Progenitor cell of endocrine pancreas (in vitro differentiated cells): ENCODE results near the gene SCNN1G. TPM values are rescaled to one million over a fixed set of nuclear protein-coding genes. Genes with fewer than 3 reads are reported as not detected.

ENCODE experiments used
- DNase-seq: peaks from one replicate; pipeline ENCODE4 v3.0.0; 2021; ENCODE audit warnings: low spot score; ENCODE audit not compliant: unreplicated experiment
- H3K27ac Mint-ChIP-seq: 2 replicates; pipeline ENCODE4 v1.8.0; 2021; ENCODE audit warnings: mild to moderate bottlenecking, moderate library complexity, mixed read lengths
- H3K27me3 Mint-ChIP-seq: 2 replicates; pipeline ENCODE4 v1.8.0; 2021; ENCODE audit warnings: mixed read lengths
- H3K36me3 Mint-ChIP-seq: 2 replicates; pipeline ENCODE4 v1.8.0; 2022; ENCODE audit warnings: mixed read lengths; ENCODE audit not compliant: insufficient read depth
- H3K4me1 Mint-ChIP-seq: 2 replicates; pipeline ENCODE4 v1.8.0; 2021; ENCODE audit warnings: low read depth, mixed read lengths
- H3K4me3 Mint-ChIP-seq: 2 replicates; pipeline ENCODE4 v1.8.0; 2021; ENCODE audit warnings: low read depth, mild to moderate bottlenecking, moderate library complexity, mixed read lengths
- H3K9me3 Mint-ChIP-seq: 2 replicates; pipeline ENCODE4 v1.8.0; 2021; ENCODE audit warnings: low read depth, mixed read lengths
- CTCF ChIP-seq: fragments of 200-600 bp; sonication (generic); IDR thresholded peaks from one replicate; pipeline ENCODE4 v1.5.0; 2021; ENCODE audit warnings: antibody characterized with exemption, mild to moderate bottlenecking; ENCODE audit not compliant: unreplicated experiment
- total RNA-seq: library from RNA; stranded (reverse); gene quantifications from 2 replicates; pipeline ENCODE4 v1.2.1, GENCODE V29; 2021

Gene SCNN1G
- total RNA-seq, 1 donor from 2014 or later, result 1.2 TPM

- Mint-ChIP-seq H3K4me1 (no peaks in the 10 kb centered on the region), H3K36me3 (no peaks in the 10 kb centered on the region), H3K27me3 (peaks cover 44% of the 10 kb centered on the region), H3K4me3 (no peak overlapping the region), H3K27ac (no peak overlapping the region), H3K9me3 (no peaks in the 10 kb centered on the region)
- TF ChIP-seq CTCF, result no peak
- DNase-seq, result no peak
Observed at GRCh38 chr16:23223368-23223767, 40.8 kb downstream of the SCNN1G start.

DNA sequence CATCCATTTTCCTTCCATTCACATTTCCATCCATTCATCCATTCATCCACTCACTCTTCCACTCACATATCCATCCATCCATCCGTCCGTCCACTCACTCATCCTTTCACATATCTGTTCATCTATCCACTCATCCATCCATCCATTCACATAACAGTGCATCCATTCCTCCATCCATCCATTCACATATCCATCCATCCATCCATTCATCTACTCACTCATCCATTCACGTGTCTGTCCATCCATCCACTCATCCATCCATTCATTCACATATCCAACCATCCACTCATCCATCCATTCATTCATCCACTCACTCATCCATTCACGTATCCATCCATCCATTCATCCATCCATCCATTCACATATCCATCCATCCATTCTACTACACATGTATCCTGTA is 42.6 kb downstream of the SCNN1G start:
- no peak overlapping the region for H3K4me3 Mint-ChIP-seq
- H3K36me3 Mint-ChIP-seq, result no peaks in the 10 kb centered on the region
- no peak overlapping the region for H3K27ac Mint-ChIP-seq
- H3K9me3 Mint-ChIP-seq, result no peaks in the 10 kb centered on the region
- H3K27me3 Mint-ChIP-seq, result peaks cover 35% of the 10 kb centered on the region
- no peak for DNase-seq
- no peaks in the 10 kb centered on the region for H3K4me1 Mint-ChIP-seq
- no peak for TF ChIP-seq CTCF

GRCh38 chr16:23225634-23226033 is 43.1 kb downstream of the SCNN1G start:
- H3K9me3 Mint-ChIP-seq, result no peaks in the 10 kb centered on the region
- no peak for DNase-seq
- no peak for TF ChIP-seq CTCF
- H3K27ac Mint-ChIP-seq, result no peak overlapping the region
- peaks cover 32% of the 10 kb centered on the region for H3K27me3 Mint-ChIP-seq
- no peak overlapping the region for H3K4me3 Mint-ChIP-seq
- no peaks in the 10 kb centered on the region for H3K36me3 Mint-ChIP-seq
- no peaks in the 10 kb centered on the region for H3K4me1 Mint-ChIP-seq

DNA sequence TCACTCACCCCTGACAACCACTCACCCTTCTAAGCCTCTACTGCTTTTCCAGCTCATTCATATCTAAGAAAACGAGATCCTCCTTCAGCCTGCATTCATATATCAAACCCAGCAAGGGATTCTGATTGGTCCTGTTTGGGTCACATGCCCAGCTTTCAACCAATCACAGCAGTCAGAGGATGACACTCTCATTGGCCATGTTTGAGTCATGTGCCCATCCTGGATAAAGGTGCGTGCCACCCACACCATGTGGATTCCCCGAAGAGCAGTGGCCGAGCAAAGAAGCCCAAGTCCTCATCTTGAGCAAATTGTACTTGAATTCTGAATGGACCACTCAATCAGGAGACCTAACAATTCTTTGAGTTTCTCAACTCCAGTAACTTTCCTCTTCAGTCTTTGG is 45.0 kb downstream of the SCNN1G start:
- H3K27ac Mint-ChIP-seq, result no peak overlapping the region
- no peaks in the 10 kb centered on the region for H3K4me1 Mint-ChIP-seq
- H3K36me3 Mint-ChIP-seq, result no peaks in the 10 kb centered on the region
- H3K9me3 Mint-ChIP-seq, result no peaks in the 10 kb centered on the region
- no peak overlapping the region for H3K4me3 Mint-ChIP-seq
- DNase-seq, result no peak
- TF ChIP-seq CTCF, result no peak
- H3K27me3 Mint-ChIP-seq, result peaks cover 29% of the 10 kb centered on the region

GRCh38 chr16:23229714-23230113 is 47.2 kb downstream of the SCNN1G start:
- DNase-seq, result no peak
- Mint-ChIP-seq H3K36me3 (no peaks in the 10 kb centered on the region), H3K9me3 (no peaks in the 10 kb centered on the region), H3K4me1 (no peaks in the 10 kb centered on the region), H3K27ac (no peak overlapping the region), H3K27me3 (peaks cover 26% of the 10 kb centered on the region), H3K4me3 (no peak overlapping the region)
- TF ChIP-seq CTCF, result no peak
